K562 (cell line): ENCODE results near the gene C1orf174. TPM values are rescaled to one million over a fixed set of nuclear protein-coding genes. Genes with fewer than 3 reads are reported as not detected.

Source experiments
- CEBPB ChIP-seq: fragments of 450-650 bp; IDR thresholded peaks from 2 replicates; pipeline ENCODE4 v1.6.1; 2016; ENCODE audit warnings: missing genetic modification characterization, missing compliant biosample characterization
- DDX20 ChIP-seq: fragments of 450-650 bp; IDR thresholded peaks from 2 replicates; pipeline ENCODE4 v1.6.1; 2016; ENCODE audit warnings: missing genetic modification characterization, low read depth, mild to moderate bottlenecking, missing compliant biosample characterization, moderate library complexity
- ELF2 ChIP-seq: fragments of 250-450 bp; sonication (Bioruptor Pico); IDR thresholded peaks from 2 replicates; pipeline ENCODE4 v1.5.0; 2021; ENCODE audit warnings: mild to moderate bottlenecking
- ELK1 ChIP-seq: sonication (generic); formaldehyde crosslinking; IDR thresholded peaks from 2 replicates; pipeline ENCODE4 v1.8.1; 2022; ENCODE audit warnings: missing genetic modification reagents
- ESRRA ChIP-seq: fragments of 450-650 bp; IDR thresholded peaks from 2 replicates; pipeline ENCODE4 v1.6.1; 2014; ENCODE audit warnings: low read depth, mild to moderate bottlenecking, moderate library complexity, borderline replicate concordance
- FOXK1 ChIP-seq: sonication (generic); formaldehyde crosslinking; IDR thresholded peaks from 2 replicates; pipeline ENCODE4 v1.8.0; 2022; ENCODE audit warnings: missing genetic modification reagents, mild to moderate bottlenecking, borderline replicate concordance
- GATAD2A ChIP-seq: fragments of 450-650 bp; IDR thresholded peaks from 2 replicates; pipeline ENCODE4 v1.6.1; 2017
- GTF2F1 ChIP-seq: IDR thresholded peaks from 2 replicates; pipeline ENCODE4 v1.6.1; 2011; ENCODE audit warnings: low read depth, low read length, improper control_type of control experiment
- HDAC1 ChIP-seq, 2 experiments: fragments of 450-650 bp; IDR thresholded peaks; 2 replicates each; pipeline ENCODE4 v1.6.1; 2016 to 2017; ENCODE audit warnings: inconsistent platforms in 1 of 2, mild to moderate bottlenecking in 1 of 2, moderate library complexity in 1 of 2
- KLF6 ChIP-seq: fragments of 250-450 bp; sonication (Bioruptor Pico); IDR thresholded peaks from 2 replicates; pipeline ENCODE4 v1.4.0; 2020; ENCODE audit warnings: mild to moderate bottlenecking, moderate library complexity, borderline replicate concordance
- LEF1 ChIP-seq: fragments of 450-650 bp; IDR thresholded peaks from 2 replicates; pipeline ENCODE4 v1.6.1; 2016; ENCODE audit warnings: mild to moderate bottlenecking
- NFE2 ChIP-seq: IDR thresholded peaks from 2 replicates; pipeline ENCODE4 v1.6.1; 2014; ENCODE audit warnings: antibody characterized with exemption, low read depth
- POLR2AphosphoS5 ChIP-seq: IDR thresholded peaks from 2 replicates; pipeline ENCODE4 v1.6.1; 2011; ENCODE audit warnings: mild to moderate bottlenecking, low read depth, low read length, moderate library complexity; ENCODE audit not compliant: control insufficient read depth, insufficient read depth
- RBFOX2 ChIP-seq: fragments of 200-400 bp; formaldehyde crosslinking; IDR thresholded peaks from 2 replicates; pipeline ENCODE4 v1.6.1; 2017; ENCODE audit warnings: low read depth, mild to moderate bottlenecking, low read length, moderate library complexity
- TAF9B ChIP-seq: fragments of 450-650 bp; IDR thresholded peaks from 2 replicates; pipeline ENCODE4 v1.6.1; 2018; ENCODE audit warnings: mild to moderate bottlenecking; ENCODE audit not compliant: partially characterized antibody
- ZBTB8A ChIP-seq: fragments of 450-650 bp; IDR thresholded peaks from 2 replicates; pipeline ENCODE4 v1.6.1; 2018; ENCODE audit warnings: mild to moderate bottlenecking, moderate library complexity; ENCODE audit not compliant: partially characterized antibody
- ZNF174 ChIP-seq: fragments of 250-450 bp; sonication (Bioruptor Pico); IDR thresholded peaks from 2 replicates; pipeline ENCODE4 v1.4.0; 2020; ENCODE audit warnings: mild to moderate bottlenecking
- ZNF318 ChIP-seq, 2 experiments: fragments of 450-650 bp; IDR thresholded peaks; 2 replicates each; pipeline ENCODE4 v1.6.1; 2016; ENCODE audit warnings: mild to moderate bottlenecking in 2 of 2, borderline replicate concordance in 1 of 2, low read depth in 1 of 2, moderate library complexity in 1 of 2
- ZNF436 ChIP-seq: fragments of 250-450, 450-650 bp; sonication (Bioruptor Pico); formaldehyde crosslinking; IDR thresholded peaks from 2 replicates; pipeline ENCODE4 v1.7.0; 2020; ENCODE audit warnings: mild to moderate bottlenecking
- polyA plus RNA-seq, 8 experiments: library from polyadenylated mRNA; depleted of rRNA in 4 of 8; stranded (reverse) in 5 of 8; unstranded in 3 of 8; fragments of >200 nt; fragmentation: Nextera tagmentation in 2 of 8; fragmentation: Illumina TruSeq in 1 of 8; extraction: Ambion mirVana in 2 of 8; extraction: Trizol in 1 of 8; gene quantifications; 2 replicates each; pipeline versions ENCODE4 v1.2.1 to v1.2.3, GENCODE V29; 2011 to 2014; ENCODE audit warnings: inconsistent platforms in 1 of 8, missing spikeins in 1 of 8
- total RNA-seq, 7 experiments: library from RNA; depleted of rRNA in 6 of 7; stranded (reverse); fragments of >200 nt in 6 of 7; fragmentation: Illumina TruSeq in 2 of 7; extraction: Trizol in 2 of 7; gene quantifications; 2 replicates each; pipeline versions ENCODE4 v1.2.1 to v1.2.3, GENCODE V29; 2011 to 2021; ENCODE audit warnings: low replicate concordance in 1 of 7

Gene C1orf174
- total and polyA plus RNA-seq, 9 of the 15 experiments (the other 6 are each of a cell fraction or from before 2014, with no cell fraction given): 38.5 to 64.9 (median 45.4) TPM

- TF ChIP-seq TAF9B (no peak), POLR2AphosphoS5 (peak; percentile 47; the same call in 1 of the 2 replicates), ESRRA (peak; percentile 85), ELK1 (CRISPR knock-in tag) (no peak), LEF1 (no peak), HDAC1 (IDR thresholded peaks at IDR 0.05) (no peak), DDX20 (peak; percentile 80), ZBTB8A (no peak), GTF2F1 (peak; percentile 60; the same call in 1 of the 2 replicates), FOXK1 (0 out of 2 replicates have a peak, but pooled peaks have one; percentile 8), GATAD2A (no peak), ZNF174 (CRISPR knock-in tag) (no peak), ZNF436 (CRISPR knock-in tag) (no peak), KLF6 (CRISPR knock-in tag) (peak; percentile 79; the same call in 1 of the 2 replicates), ZNF318 (IDR thresholded peaks at IDR 0.05; ENCODE audit: borderline replicate concordance in 1 of 2, low read depth in 1 of 2) (no peak), ELF2 (CRISPR knock-in tag) (peak; percentile 54), NFE2 (no peak), CEBPB (tag) (peak; percentile 98), RBFOX2 (peak; percentile 89)
These were observed at the start of gene C1orf174 (continued) for GRCh38 chr1:3900150-3900968.
